ENCODE data around the gene HPS3. TPM values are rescaled to one million over a fixed set of nuclear protein-coding genes. Genes with fewer than 3 reads are reported as not detected.

Gene HPS3
- total RNA-seq, 1 donor, result 15.8 TPM

- no peaks in the 10 kb centered on the region for H3K27me3 ChIP-seq (ENCODE audit: insufficient read depth, low read length)
- H3K4me1 ChIP-seq (ENCODE audit: insufficient read depth, low read length), result peaks cover 36% of the 10 kb centered on the region
- no peak overlapping the region for H3K4me3 ChIP-seq (ENCODE audit: low read length)
- no peaks in the 10 kb centered on the region for H3K9me3 ChIP-seq (ENCODE audit: low read depth, low read length)
These were observed 21.0 kb downstream of the HPS3 start for GRCh38 chr3:149150436-149150835.

GRCh38 chr3:149151843-149152242 is 22.4 kb downstream of the HPS3 start:
- no peak overlapping the region for H3K4me3 ChIP-seq (ENCODE audit: low read length)
- no peaks in the 10 kb centered on the region for H3K27me3 ChIP-seq (ENCODE audit: insufficient read depth, low read length)
- H3K4me1 ChIP-seq (ENCODE audit: insufficient read depth, low read length), result peaks cover 22% of the 10 kb centered on the region
- H3K9me3 ChIP-seq (ENCODE audit: low read depth, low read length), result no peaks in the 10 kb centered on the region

- no peaks in the 10 kb centered on the region for H3K9me3 ChIP-seq (ENCODE audit: low read depth, low read length)
- peaks cover 19% of the 10 kb centered on the region for H3K4me1 ChIP-seq (ENCODE audit: insufficient read depth, low read length)
- H3K4me3 ChIP-seq (ENCODE audit: low read length), result no peak overlapping the region
- H3K27me3 ChIP-seq (ENCODE audit: insufficient read depth, low read length), result no peaks in the 10 kb centered on the region
These were observed 23.0 kb downstream of the HPS3 start for GRCh38 chr3:149152420-149152819.

GRCh38 chr3:149153402-149153801 is 24.0 kb downstream of the HPS3 start:
- no peaks in the 10 kb centered on the region for H3K9me3 ChIP-seq (ENCODE audit: low read depth, low read length)

GRCh38 chr3:149160754-149161300 is 31.4 kb downstream of the HPS3 start:
- Histone ChIP-seq H3K4me1 (ENCODE audit: insufficient read depth, low read length) (peaks cover 3% of the 10 kb centered on the region), H3K4me3 (ENCODE audit: low read length) (no peak overlapping the region), H3K27me3 (ENCODE audit: insufficient read depth, low read length) (no peaks in the 10 kb centered on the region), H3K9me3 (ENCODE audit: low read depth, low read length) (no peaks in the 10 kb centered on the region)

More at GRCh38 chr3:149153402-149153801, 24.0 kb downstream of the HPS3 start:
- H3K27me3 ChIP-seq (ENCODE audit: insufficient read depth, low read length), result no peaks in the 10 kb centered on the region
- no peak overlapping the region for H3K4me3 ChIP-seq (ENCODE audit: low read length)
- peaks cover 19% of the 10 kb centered on the region for H3K4me1 ChIP-seq (ENCODE audit: insufficient read depth, low read length)

- H3K4me1 ChIP-seq (ENCODE audit: insufficient read depth, low read length), result peaks cover 3% of the 10 kb centered on the region
- no peak overlapping the region for H3K4me3 ChIP-seq (ENCODE audit: low read length)
- H3K9me3 ChIP-seq (ENCODE audit: low read depth, low read length), result no peaks in the 10 kb centered on the region
- no peaks in the 10 kb centered on the region for H3K27me3 ChIP-seq (ENCODE audit: insufficient read depth, low read length)
These were observed 32.6 kb downstream of the HPS3 start for GRCh38 chr3:149162007-149162406.

GRCh38 chr3:149163066-149163465 is 33.6 kb downstream of the HPS3 start:
- H3K9me3 ChIP-seq (ENCODE audit: low read depth, low read length), result no peaks in the 10 kb centered on the region
- no peaks in the 10 kb centered on the region for H3K27me3 ChIP-seq (ENCODE audit: insufficient read depth, low read length)
- no peak overlapping the region for H3K4me3 ChIP-seq (ENCODE audit: low read length)
- H3K4me1 ChIP-seq (ENCODE audit: insufficient read depth, low read length), result peaks cover 3% of the 10 kb centered on the region

GRCh38 chr3:149167898-149168297 is 38.5 kb downstream of the HPS3 start:
- Histone ChIP-seq H3K4me1 (ENCODE audit: insufficient read depth, low read length) (peaks cover 3% of the 10 kb centered on the region), H3K4me3 (ENCODE audit: low read length) (no peak overlapping the region), H3K27me3 (ENCODE audit: insufficient read depth, low read length) (no peaks in the 10 kb centered on the region), H3K9me3 (ENCODE audit: low read depth, low read length) (no peaks in the 10 kb centered on the region)

GRCh38 chr3:149170672-149171071 is 41.2 kb downstream of the HPS3 start:
- Histone ChIP-seq H3K9me3 (ENCODE audit: low read depth, low read length) (no peaks in the 10 kb centered on the region), H3K4me1 (ENCODE audit: insufficient read depth, low read length) (no peaks in the 10 kb centered on the region), H3K27me3 (ENCODE audit: insufficient read depth, low read length) (no peaks in the 10 kb centered on the region), H3K4me3 (ENCODE audit: low read length) (no peak overlapping the region)

- Histone ChIP-seq H3K9me3 (ENCODE audit: low read depth, low read length) (no peaks in the 10 kb centered on the region), H3K4me1 (ENCODE audit: insufficient read depth, low read length) (no peaks in the 10 kb centered on the region), H3K4me3 (ENCODE audit: low read length) (no peak overlapping the region), H3K27me3 (ENCODE audit: insufficient read depth, low read length) (no peaks in the 10 kb centered on the region)
These were observed 45.5 kb downstream of the HPS3 start for GRCh38 chr3:149174901-149175300.

GRCh38 chr3:149177122-149177521 is 47.7 kb downstream of the HPS3 start:
- Histone ChIP-seq H3K4me1 (ENCODE audit: insufficient read depth, low read length) (no peaks in the 10 kb centered on the region), H3K9me3 (ENCODE audit: low read depth, low read length) (no peaks in the 10 kb centered on the region), H3K27me3 (ENCODE audit: insufficient read depth, low read length) (no peaks in the 10 kb centered on the region), H3K4me3 (ENCODE audit: low read length) (no peak overlapping the region)

- no peaks in the 10 kb centered on the region for H3K4me1 ChIP-seq (ENCODE audit: insufficient read depth, low read length)
- no peak overlapping the region for H3K4me3 ChIP-seq (ENCODE audit: low read length)
- H3K27me3 ChIP-seq (ENCODE audit: insufficient read depth, low read length), result no peaks in the 10 kb centered on the region
- H3K9me3 ChIP-seq (ENCODE audit: low read depth, low read length), result no peaks in the 10 kb centered on the region
These were observed 49.8 kb downstream of the HPS3 start for GRCh38 chr3:149179220-149179619.

GRCh38 chr3:149180057-149180573 is 50.7 kb downstream of the HPS3 start:
- Histone ChIP-seq H3K4me3 (ENCODE audit: low read length) (no peak overlapping the region), H3K9me3 (ENCODE audit: low read depth, low read length) (no peaks in the 10 kb centered on the region), H3K4me1 (ENCODE audit: insufficient read depth, low read length) (no peaks in the 10 kb centered on the region), H3K27me3 (ENCODE audit: insufficient read depth, low read length) (no peaks in the 10 kb centered on the region)

- H3K27me3 ChIP-seq (ENCODE audit: insufficient read depth, low read length), result no peaks in the 10 kb centered on the region
- no peaks in the 10 kb centered on the region for H3K9me3 ChIP-seq (ENCODE audit: low read depth, low read length)
- no peak overlapping the region for H3K4me3 ChIP-seq (ENCODE audit: low read length)
- no peaks in the 10 kb centered on the region for H3K4me1 ChIP-seq (ENCODE audit: insufficient read depth, low read length)
These were observed 51.7 kb downstream of the HPS3 start for GRCh38 chr3:149181182-149181581.

- H3K4me3 ChIP-seq (ENCODE audit: low read length), result no peak overlapping the region
These were observed 56.8 kb downstream of the HPS3 start for GRCh38 chr3:149186219-149186618.

GRCh38 chr3:149186721-149187120 is 57.3 kb downstream of the HPS3 start:
- no peaks in the 10 kb centered on the region for H3K9me3 ChIP-seq (ENCODE audit: low read depth, low read length)
- H3K4me3 ChIP-seq (ENCODE audit: low read length), result no peak overlapping the region
- no peaks in the 10 kb centered on the region for H3K27me3 ChIP-seq (ENCODE audit: insufficient read depth, low read length)
- no peaks in the 10 kb centered on the region for H3K4me1 ChIP-seq (ENCODE audit: insufficient read depth, low read length)

More at GRCh38 chr3:149186219-149186618, 56.8 kb downstream of the HPS3 start:
- Histone ChIP-seq H3K27me3 (ENCODE audit: insufficient read depth, low read length) (no peaks in the 10 kb centered on the region), H3K4me1 (ENCODE audit: insufficient read depth, low read length) (no peaks in the 10 kb centered on the region), H3K9me3 (ENCODE audit: low read depth, low read length) (no peaks in the 10 kb centered on the region)

Data from mononuclear cell (primary cell).